Hepatocyte (in vitro differentiated cells): ENCODE data around the gene PADI2. TPM values are rescaled to one million over a fixed set of nuclear protein-coding genes. Genes with fewer than 3 reads are reported as not detected.

Source experiments
- DNase-seq: peaks from one replicate; pipeline ENCODE4 v3.0.0-alpha.2; 2016; ENCODE audit warnings: low spot score
- H2AFZ ChIP-seq: fragments of 200-600 bp; sonication (generic); 2 replicates; pipeline ENCODE4 v1.6.0; 2016; ENCODE audit warnings: antibody characterized with exemption, mild to moderate bottlenecking
- H3K27ac ChIP-seq: fragments of 200-600 bp; sonication (generic); 2 replicates; pipeline ENCODE4 v1.5.1; 2016; ENCODE audit warnings: mild to moderate bottlenecking
- H3K27me3 ChIP-seq: fragments of 200-600 bp; sonication (generic); 2 replicates; pipeline ENCODE4 v1.6.1; 2016
- H3K36me3 ChIP-seq: fragments of 200-600 bp; sonication (generic); replicated peaks from 2 replicates; pipeline ENCODE4 v1.5.1; 2016; ENCODE audit warnings: low read depth; ENCODE audit not compliant: insufficient read depth
- H3K4me1 ChIP-seq: fragments of 200-600 bp; sonication (generic); 2 replicates; pipeline ENCODE4 v1.5.1; 2016; ENCODE audit warnings: mild to moderate bottlenecking, moderate library complexity; ENCODE audit not compliant: insufficient read depth
- H3K4me2 ChIP-seq: fragments of 200-600 bp; sonication (generic); 2 replicates; pipeline ENCODE4 v1.6.0; 2016
- H3K4me3 ChIP-seq: fragments of 200-600 bp; sonication (generic); 2 replicates; pipeline ENCODE4 v1.5.1; 2016; ENCODE audit warnings: mild to moderate bottlenecking
- H3K79me2 ChIP-seq: fragments of 200-600 bp; sonication (generic); 2 replicates; pipeline ENCODE4 v1.6.0; 2017; ENCODE audit warnings: mild to moderate bottlenecking
- H3K9me2 ChIP-seq: fragments of 200-600 bp; sonication (generic); replicated peaks from 2 replicates; pipeline ENCODE4 v1.6.0; 2017; ENCODE audit warnings: mild to moderate bottlenecking; ENCODE audit not compliant: insufficient read depth
- H3K9me3 ChIP-seq: fragments of 200-600 bp; sonication (generic); 2 replicates; pipeline ENCODE4 v1.5.1; 2016; ENCODE audit warnings: low read depth, mild to moderate bottlenecking
- H4K20me1 ChIP-seq: fragments of 200-600 bp; sonication (generic); 2 replicates; pipeline ENCODE4 v1.6.0; 2016; ENCODE audit warnings: mild to moderate bottlenecking; ENCODE audit not compliant: insufficient read depth, poor library complexity, severe bottlenecking
- CTCF ChIP-seq: fragments of 200-600 bp; sonication (generic); IDR thresholded peaks from 2 replicates; pipeline ENCODE4 v1.5.1; 2016; ENCODE audit warnings: antibody characterized with exemption, mild to moderate bottlenecking; ENCODE audit not compliant: poor library complexity
- EZH2 ChIP-seq: fragments of 200-600 bp; sonication (generic); IDR thresholded peaks from 2 replicates; pipeline ENCODE4 v1.6.1; 2016; ENCODE audit warnings: antibody characterized with exemption, mild to moderate bottlenecking, borderline replicate concordance
- EZH2phosphoT487 ChIP-seq: fragments of 200-600 bp; sonication (generic); IDR thresholded peaks from one replicate; pipeline ENCODE4 v1.6.1; 2018; ENCODE audit warnings: antibody characterized with exemption, mild to moderate bottlenecking, low read depth, moderate library complexity; ENCODE audit not compliant: unreplicated experiment, severe bottlenecking
- WGBS: methylation state at CpG from one replicate; pipeline ENCODE4 v1.1.6; 2016; ENCODE audit warnings: low lambda C conversion rate; ENCODE audit errors: missing lambda C conversion rate; 5-methylcytosine and 5-hydroxymethylcytosine counted together
- polyA plus RNA-seq: library from polyadenylated mRNA; unstranded; fragments of >200 nt; fragmentation: Nextera tagmentation; extraction: Ambion mirVana; gene quantifications from 2 replicates; pipeline ENCODE4 v1.2.1, GENCODE V29; 2016
- total RNA-seq: library from RNA; depleted of rRNA; stranded (reverse); fragments of >200 nt; gene quantifications from 2 replicates; pipeline ENCODE4 v1.2.3, GENCODE V29; 2014

PADI2 gene
- total and polyA plus RNA-seq, 2 experiments from 2014 or later = 10.6 to 11.3 TPM

- no peak for DNase-seq
- H2AFZ ChIP-seq = no peak overlapping the region
- 43% methylated on average over 2 of the region's 2 CpGs for WGBS
- TF ChIP-seq EZH2 (no peak), EZH2phosphoT487 (no peak), CTCF (no peak)
- H4K20me1 ChIP-seq = no peaks in the 10 kb centered on the region
- H3K36me3 ChIP-seq = no peaks in the 10 kb centered on the region
- no peak overlapping the region for H3K4me3 ChIP-seq
- H3K4me1 ChIP-seq = no peaks in the 10 kb centered on the region
- no peaks in the 10 kb centered on the region for H3K27me3 ChIP-seq
- H3K79me2 ChIP-seq = no peaks in the 10 kb centered on the region
- no peak overlapping the region for H3K4me2 ChIP-seq
- no peaks in the 10 kb centered on the region for H3K9me2 ChIP-seq
- H3K9me3 ChIP-seq = no peaks in the 10 kb centered on the region
- no peak overlapping the region for H3K27ac ChIP-seq
Measured at GRCh38 chr1:17061892-17062291, 57.4 kb downstream of the PADI2 start.

- TF ChIP-seq CTCF (no peak), EZH2 (no peak), EZH2phosphoT487 (no peak)
- no peaks in the 10 kb centered on the region for H3K79me2 ChIP-seq
- H3K27me3 ChIP-seq = no peaks in the 10 kb centered on the region
- no peak overlapping the region for H3K4me3 ChIP-seq
- H2AFZ ChIP-seq = no peak overlapping the region
- H3K36me3 ChIP-seq = no peaks in the 10 kb centered on the region
- no peaks in the 10 kb centered on the region for H3K4me1 ChIP-seq
- no peak overlapping the region for H3K4me2 ChIP-seq
- no peak overlapping the region for H3K27ac ChIP-seq
- WGBS = 84% methylated on average over 3 of the region's 3 CpGs
- no peaks in the 10 kb centered on the region for H4K20me1 ChIP-seq
- no peaks in the 10 kb centered on the region for H3K9me2 ChIP-seq
- DNase-seq = no peak
- H3K9me3 ChIP-seq = no peaks in the 10 kb centered on the region
Measured at GRCh38 chr1:17061486-17061885, 57.8 kb downstream of the PADI2 start.

DNA sequence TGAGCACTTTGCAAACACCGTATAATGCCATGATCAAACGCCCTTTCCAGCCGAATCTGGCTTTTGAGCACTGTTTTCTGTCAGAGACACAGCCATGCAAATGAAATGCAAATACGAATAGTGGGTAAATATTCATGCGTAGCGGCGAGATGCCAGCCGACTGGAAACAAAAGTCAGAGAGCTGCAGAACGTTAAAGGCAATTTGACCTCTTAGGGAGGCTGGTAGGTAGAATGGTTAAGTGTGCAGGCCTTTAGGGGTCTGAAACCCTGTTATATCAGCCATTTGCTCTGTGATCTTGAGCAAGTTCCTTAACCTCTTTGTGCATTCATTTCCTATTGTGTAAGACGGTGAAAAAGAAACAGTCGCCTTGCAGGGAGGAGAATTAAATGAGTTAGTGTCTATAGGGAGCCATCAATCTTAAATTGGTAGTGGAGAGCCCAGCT, 58.9 kb downstream of the PADI2 start:
- DNase-seq = no peak
- Histone ChIP-seq H3K4me3 (no peak overlapping the region), H3K4me1 (no peaks in the 10 kb centered on the region), H3K4me2 (no peak overlapping the region), H3K27me3 (no peaks in the 10 kb centered on the region), H3K27ac (no peak overlapping the region), H4K20me1 (no peaks in the 10 kb centered on the region), H3K9me3 (no peaks in the 10 kb centered on the region), H3K79me2 (no peaks in the 10 kb centered on the region), H3K9me2 (no peaks in the 10 kb centered on the region), H2AFZ (no peak overlapping the region), H3K36me3 (no peaks in the 10 kb centered on the region)
- 54% methylated on average over 11 of the region's 11 CpGs for WGBS
- TF ChIP-seq EZH2 (no peak), CTCF (no peak), EZH2phosphoT487 (no peak)
